Endothelial cell of umbilical vein (primary cell): Measurements from ENCODE around the gene CAPN8. TPM values are rescaled to one million over a fixed set of nuclear protein-coding genes. Genes with fewer than 3 reads are reported as not detected.

Experiments used
- BruUV-seq: library from RNA; stranded (reverse); fragments of 400-500 nt; replicated peaks from 2 replicates; lab custom pipeline; 2021; lab: Mats Ljungman, UMichigan
- CTCF ChIA-PET: fragments of 300-600, 350-600 bp; sonication (Branson Sonifier 250); formaldehyde crosslinking; loops from one replicate; lab custom pipeline; 2021; ENCODE audit warnings: antibody characterized with exemption, inconsistent platforms; lab: Charles Lee
- POLR2A ChIA-PET: fragments of 300-600, 350-600 bp; sonication (Branson Sonifier 250); formaldehyde crosslinking; loops from one replicate; lab custom pipeline; 2021; ENCODE audit warnings: antibody characterized with exemption, inconsistent platforms; lab: Charles Lee
- DNase-seq: peaks from one replicate; pipeline ENCODE4 v3.0.0-alpha.2; 2011; ENCODE audit warnings: low read depth, low spot score
- FAIRE-seq: peaks from 2 replicates; lab custom pipeline; 2011; peaks lifted over from hg19 to GRCh38; lab: Jason Lieb, UNC
- H2AFZ ChIP-seq: 2 replicates; pipeline ENCODE4 v1.6.0; 2012; ENCODE audit warnings: low read depth, low read length, control low read depth, inconsistent platforms
- H3K27ac ChIP-seq: 2 replicates; pipeline ENCODE4 v1.5.1; 2011; ENCODE audit warnings: low read depth, mild to moderate bottlenecking, control low read depth, low read length, moderate library complexity; ENCODE audit not compliant: insufficient read depth
- H3K27me3 ChIP-seq, 2 experiments: 2 replicates each; pipeline versions ENCODE4 v1.6.0 to v1.6.1; 2011; ENCODE audit warnings: low read length in 2 of 2, mixed read lengths in 1 of 2; ENCODE audit not compliant: control insufficient read depth in 2 of 2, insufficient read depth in 2 of 2
- H3K36me3 ChIP-seq, 2 experiments: 2 replicates in 1 of 2; 3 replicates in 1 of 2; pipeline ENCODE4 v1.5.1; 2011; ENCODE audit warnings: low read length in 2 of 2, mild to moderate bottlenecking in 1 of 2, moderate library complexity in 1 of 2; ENCODE audit not compliant: control insufficient read depth in 2 of 2, insufficient read depth in 2 of 2; ENCODE audit errors: extremely low read depth in 1 of 2
- H3K4me1 ChIP-seq: 3 replicates; pipeline ENCODE4 v1.5.1; 2011; ENCODE audit warnings: mild to moderate bottlenecking, low read length; ENCODE audit not compliant: control insufficient read depth, insufficient read depth; ENCODE audit errors: extremely low read depth
- H3K4me2 ChIP-seq: 2 replicates; pipeline ENCODE4 v1.6.1; 2011; ENCODE audit warnings: low read length, control low read depth, mixed read lengths; ENCODE audit not compliant: insufficient read depth
- H3K4me3 ChIP-seq, 3 experiments: fragments of 200-600 bp in 1 of 3; sonication (generic), shearing (Covaris generic) in 1 of 3; replicated peaks in 1 of 3; 2 replicates each; pipeline ENCODE4 v1.5.1; 2011 to 2016; ENCODE audit warnings: control low read depth in 3 of 3, low read length in 3 of 3, mild to moderate bottlenecking in 2 of 3, inconsistent platforms in 1 of 3, low read depth in 1 of 3, moderate library complexity in 1 of 3; ENCODE audit not compliant: insufficient read depth in 1 of 3
- H3K79me2 ChIP-seq: 2 replicates; pipeline ENCODE4 v1.6.0; 2012; ENCODE audit warnings: low read length, inconsistent platforms; ENCODE audit not compliant: control insufficient read depth, insufficient read depth
- H3K9ac ChIP-seq: replicated peaks from 2 replicates; pipeline ENCODE3; 2011; ENCODE audit warnings: low read length, control low read depth; ENCODE audit not compliant: insufficient read depth; ENCODE audit errors: extremely low read depth
- H3K9me1 ChIP-seq: replicated peaks from 3 replicates; pipeline ENCODE4 v1.6.0; 2011; ENCODE audit warnings: mild to moderate bottlenecking, low read length; ENCODE audit not compliant: control insufficient read depth, insufficient read depth; ENCODE audit errors: extremely low read depth
- H3K9me3 ChIP-seq: replicated peaks from 2 replicates; pipeline ENCODE4 v1.5.1; 2012; ENCODE audit warnings: low read length, inconsistent platforms; ENCODE audit not compliant: control insufficient read depth, insufficient read depth
- H4K20me1 ChIP-seq: replicated peaks from 2 replicates; pipeline ENCODE3; 2011; ENCODE audit warnings: mild to moderate bottlenecking, low read length; ENCODE audit not compliant: control insufficient read depth, insufficient read depth; ENCODE audit errors: extremely low read depth
- FOS ChIP-seq: IDR thresholded peaks from 2 replicates; pipeline ENCODE4 v1.6.1; 2011; ENCODE audit warnings: mild to moderate bottlenecking, low read length, moderate library complexity, borderline replicate concordance; ENCODE audit not compliant: insufficient read depth
- GATA2 ChIP-seq: IDR thresholded peaks from 2 replicates; pipeline ENCODE4 v1.7.0; 2011; ENCODE audit warnings: low read depth, mild to moderate bottlenecking, moderate library complexity, mixed read lengths, low read length; ENCODE audit not compliant: insufficient read length, insufficient read depth
- MYC ChIP-seq: IDR thresholded peaks from one replicate; pipeline ENCODE4 v1.6.1; 2011; ENCODE audit warnings: mild to moderate bottlenecking, low read depth, low read length
- POLR2AphosphoS5 ChIP-seq: IDR thresholded peaks from 2 replicates; pipeline ENCODE4 v1.6.1; 2012; ENCODE audit warnings: low read depth, mild to moderate bottlenecking, control low read depth, low read length, moderate library complexity; ENCODE audit not compliant: insufficient read depth
- dilution Hi-C: fragments of 300-500 bp; cut with MboI; formaldehyde crosslinking; loops from one replicate; pipeline ENCODE4 v1.15.0; 2019; ENCODE audit warnings: low sequenced_read_pairs; ENCODE audit not compliant: extremely low pct_ligation_motif_present
- intact Hi-C: fragments of 100-400 bp; cut with micrococcal nuclease; formaldehyde crosslinking; loops from one replicate; pipeline ENCODE4 v1.10.0; 2022
- polyA plus RNA-seq, 4 experiments: library from polyadenylated mRNA; depleted of rRNA in 3 of 4; stranded (reverse) in 3 of 4; unstranded in 1 of 4; fragments of >200 nt; gene quantifications; 2 replicates each; pipeline versions ENCODE4 v1.2.1 to v1.2.3, GENCODE V29; 2011 to 2012; ENCODE audit warnings: missing spikeins in 1 of 4
- total RNA-seq: library from RNA; stranded (reverse); gene quantifications from 2 replicates; pipeline ENCODE4 v1.2.3, GENCODE V29; 2021
- TF ChIP-seq, protein P1 (sequence below), 2 donors: IDR thresholded peaks; 1 replicate in 1 of 2; 2 replicates in 1 of 2; pipeline ENCODE4 v1.5.1; 2011; ENCODE audit warnings: low read length in 2 of 2, mild to moderate bottlenecking in 2 of 2, moderate library complexity in 2 of 2, control low read depth in 1 of 2, inconsistent platforms in 1 of 2, low read depth in 1 of 2; ENCODE audit not compliant: insufficient read depth in 1 of 2; ENCODE audit errors: extremely low read depth in 1 of 2

The CAPN8 gene
- total and polyA plus RNA-seq, 2 donors (not counting 3 experiments of a cell fraction or from before 2014, with no cell fraction given): not detected

DNA sequence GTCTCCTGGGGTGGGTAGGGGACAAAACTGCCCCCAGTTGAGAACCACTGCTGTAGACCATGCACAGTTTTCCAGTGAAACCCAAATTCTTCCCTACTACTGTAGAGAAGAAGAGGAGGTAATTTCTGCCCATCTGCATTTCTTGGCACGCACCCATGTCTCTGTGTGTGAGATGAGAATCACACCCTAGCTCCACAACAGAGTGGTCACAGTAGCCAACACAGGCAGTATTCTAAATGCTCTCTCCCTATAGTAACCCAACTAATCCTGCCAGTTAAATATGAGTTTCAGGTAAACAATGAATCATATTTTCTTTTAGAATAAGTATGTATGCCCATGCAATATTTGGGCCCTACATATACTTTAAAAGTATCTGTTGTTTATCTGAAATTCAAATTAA lies 45.7 kb upstream of the CAPN8 start:
- H3K27me3 ChIP-seq: no peaks in the 10 kb centered on the region
- no peak overlapping the region for H3K4me3 ChIP-seq
- H4K20me1 ChIP-seq: no peaks in the 10 kb centered on the region
- TF ChIP-seq POLR2AphosphoS5 (no peak), MYC (no peak), GATA2 (no peak), FOS (no peak)
- TF ChIP-seq, protein P1, sequence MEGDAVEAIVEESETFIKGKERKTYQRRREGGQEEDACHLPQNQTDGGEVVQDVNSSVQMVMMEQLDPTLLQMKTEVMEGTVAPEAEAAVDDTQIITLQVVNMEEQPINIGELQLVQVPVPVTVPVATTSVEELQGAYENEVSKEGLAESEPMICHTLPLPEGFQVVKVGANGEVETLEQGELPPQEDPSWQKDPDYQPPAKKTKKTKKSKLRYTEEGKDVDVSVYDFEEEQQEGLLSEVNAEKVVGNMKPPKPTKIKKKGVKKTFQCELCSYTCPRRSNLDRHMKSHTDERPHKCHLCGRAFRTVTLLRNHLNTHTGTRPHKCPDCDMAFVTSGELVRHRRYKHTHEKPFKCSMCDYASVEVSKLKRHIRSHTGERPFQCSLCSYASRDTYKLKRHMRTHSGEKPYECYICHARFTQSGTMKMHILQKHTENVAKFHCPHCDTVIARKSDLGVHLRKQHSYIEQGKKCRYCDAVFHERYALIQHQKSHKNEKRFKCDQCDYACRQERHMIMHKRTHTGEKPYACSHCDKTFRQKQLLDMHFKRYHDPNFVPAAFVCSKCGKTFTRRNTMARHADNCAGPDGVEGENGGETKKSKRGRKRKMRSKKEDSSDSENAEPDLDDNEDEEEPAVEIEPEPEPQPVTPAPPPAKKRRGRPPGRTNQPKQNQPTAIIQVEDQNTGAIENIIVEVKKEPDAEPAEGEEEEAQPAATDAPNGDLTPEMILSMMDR (IDR thresholded peaks at IDR 0.05; ENCODE audit: extremely low read depth in 1 of 2, insufficient read depth in 1 of 2, low read depth in 1 of 2, low read length in 2 of 2): no peak
- H2AFZ ChIP-seq: no peak overlapping the region
- intact Hi-C loops (no loop called here), dilution Hi-C loops (no loop called here)
- ChIA-PET POLR2A (no interaction called here), CTCF (interaction anchor here (0.8 to 10.9 kb wide), 6 partner anchors 10 to 38 kb away, joined by 4 to 148 read pairs (median 12); no protein-coding TSS in a partner anchor)
- H3K27ac ChIP-seq: no peak overlapping the region
- H3K9me1 ChIP-seq: no peaks in the 10 kb centered on the region
- FAIRE-seq (no peak), DNase-seq (no peak)
- peaks cover 68% of the 10 kb centered on the region for H3K4me1 ChIP-seq
- H3K4me2 ChIP-seq: no peak overlapping the region
- no peak overlapping the region for H3K9ac ChIP-seq
- no TSS peak for BruUV-seq
- no peaks in the 10 kb centered on the region for H3K36me3 ChIP-seq
- peaks cover 38% of the 10 kb centered on the region for H3K79me2 ChIP-seq
- H3K9me3 ChIP-seq: no peaks in the 10 kb centered on the region
